IMR-90 (cell line): ENCODE measurements around the gene ITGB2. TPM values are rescaled to one million over a fixed set of nuclear protein-coding genes. Genes with fewer than 3 reads are reported as not detected.

Experiments used
- ATAC-seq: fragments of 200-7000 bp; cut with Tn5 transposase; 2 replicates; pipeline ENCODE4 v1.9.1; 2020; ENCODE audit warnings: low read depth, mild to moderate bottlenecking, moderate library complexity
- BruUV-seq: library from RNA; stranded (reverse); fragments of 400-500 nt; replicated peaks from 2 replicates; lab custom pipeline; 2021; lab: Mats Ljungman, UMichigan
- CTCF ChIA-PET: fragments of 300-600 bp; formaldehyde crosslinking; extraction: SDS; loops from one replicate; lab custom pipeline; 2021; ENCODE audit warnings: antibody characterized with exemption; lab: Yijun Ruan, JAX
- POLR2A ChIA-PET: fragments of 300-600 bp; sonication (Branson Sonifier 250); formaldehyde crosslinking; loops from one replicate; lab custom pipeline; 2022; ENCODE audit warnings: antibody characterized with exemption; ENCODE audit not compliant: unreplicated experiment; lab: Charles Lee
- DNase-seq: peaks from one replicate; pipeline ENCODE4 v3.0.0; 2013
- H2AFZ ChIP-seq: replicated peaks from 2 replicates; pipeline ENCODE3; 2013; ENCODE audit warnings: low read length, mild to moderate bottlenecking; ENCODE audit not compliant: poor library complexity
- H2AK5ac ChIP-seq: 2 replicates; pipeline ENCODE4 v1.6.1; 2013; ENCODE audit warnings: low read depth, low read length, inconsistent platforms
- H2AK9ac ChIP-seq: replicated peaks from 2 replicates; pipeline ENCODE3; 2013; ENCODE audit warnings: mild to moderate bottlenecking, low read depth, low read length, moderate library complexity; ENCODE audit not compliant: poor library complexity
- H2BK120ac ChIP-seq: 2 replicates; pipeline ENCODE4 v1.6.1; 2013; ENCODE audit warnings: low read depth, low read length, inconsistent platforms
- H2BK15ac ChIP-seq: 3 replicates; pipeline ENCODE4 v1.6.1; 2013; ENCODE audit warnings: low read depth, low read length, inconsistent platforms
- H2BK20ac ChIP-seq: 2 replicates; pipeline ENCODE4 v1.6.1; 2013; ENCODE audit warnings: low read depth, mild to moderate bottlenecking, inconsistent platforms, low read length, moderate library complexity
- H2BK5ac ChIP-seq: 2 replicates; pipeline ENCODE4 v1.6.1; 2013; ENCODE audit warnings: mild to moderate bottlenecking, low read depth, low read length, inconsistent platforms; ENCODE audit not compliant: poor library complexity, severe bottlenecking
- H3K14ac ChIP-seq: replicated peaks from 2 replicates; pipeline ENCODE4 v1.6.1; 2013; ENCODE audit warnings: low read depth, low read length, inconsistent platforms
- H3K18ac ChIP-seq: 2 replicates; pipeline ENCODE4 v1.6.1; 2013; ENCODE audit warnings: low read depth, low read length, control low read depth
- H3K23ac ChIP-seq: 2 replicates; pipeline ENCODE4 v1.6.1; 2013; ENCODE audit warnings: low read depth, low read length, inconsistent platforms
- H3K27ac ChIP-seq: 2 replicates; pipeline ENCODE4 v1.5.1; 2013; ENCODE audit warnings: mild to moderate bottlenecking, control low read depth, low read length; ENCODE audit not compliant: insufficient read depth
- H3K27me3 ChIP-seq: 2 replicates; pipeline ENCODE4 v1.6.1; 2013; ENCODE audit warnings: low read length; ENCODE audit not compliant: control insufficient read depth, insufficient read depth
- H3K36me3 ChIP-seq: 2 replicates; pipeline ENCODE4 v1.6.1; 2013; ENCODE audit warnings: low read length, mixed read lengths; ENCODE audit not compliant: control insufficient read depth, insufficient read depth
- H3K4ac ChIP-seq: 2 replicates; pipeline ENCODE4 v1.6.1; 2013; ENCODE audit warnings: low read depth, low read length, inconsistent platforms
- H3K4me1 ChIP-seq: 2 replicates; pipeline ENCODE4 v1.6.1; 2013; ENCODE audit warnings: low read length, mixed read lengths; ENCODE audit not compliant: control insufficient read depth, insufficient read depth
- H3K4me2 ChIP-seq: 2 replicates; pipeline ENCODE4 v1.6.1; 2013; ENCODE audit warnings: low read depth, mild to moderate bottlenecking, control low read depth, low read length, moderate library complexity
- H3K4me3 ChIP-seq: 2 replicates; pipeline ENCODE4 v1.5.1; 2013; ENCODE audit warnings: low read depth, mild to moderate bottlenecking, control low read depth, low read length, moderate library complexity; ENCODE audit not compliant: insufficient read depth
- H3K56ac ChIP-seq: 2 replicates; pipeline ENCODE4 v1.6.1; 2013; ENCODE audit warnings: low read length, inconsistent platforms; ENCODE audit not compliant: insufficient read depth; ENCODE audit errors: extremely low read depth
- H3K79me1 ChIP-seq, 2 experiments: 2 replicates each; pipeline ENCODE4 v1.6.1; 2013; ENCODE audit warnings: low read length in 2 of 2, inconsistent platforms in 1 of 2, low read depth in 1 of 2
- H3K9ac ChIP-seq: 2 replicates; pipeline ENCODE4 v1.6.1; 2013; ENCODE audit warnings: low read depth, low read length, control low read depth
- H3K9me1 ChIP-seq: 2 replicates; pipeline ENCODE4 v1.6.1; 2013; ENCODE audit warnings: low read length, inconsistent platforms; ENCODE audit not compliant: insufficient read depth
- H3K9me3 ChIP-seq: 2 replicates; pipeline ENCODE4 v1.6.1; 2013; ENCODE audit warnings: low read length; ENCODE audit not compliant: control insufficient read depth, insufficient read depth
- H4K20me1 ChIP-seq: 2 replicates; pipeline ENCODE4 v1.6.1; 2013; ENCODE audit warnings: low read length, inconsistent platforms; ENCODE audit not compliant: insufficient read depth
- H4K5ac ChIP-seq: 2 replicates; pipeline ENCODE4 v1.6.1; 2013; ENCODE audit warnings: mild to moderate bottlenecking, low read depth, low read length, control low read depth
- H4K8ac ChIP-seq, 2 experiments: 2 replicates each; pipeline ENCODE4 v1.6.1; 2013; ENCODE audit warnings: low read depth in 2 of 2, low read length in 2 of 2, control low read depth in 1 of 2, inconsistent platforms in 1 of 2
- H4K91ac ChIP-seq: 2 replicates; pipeline ENCODE4 v1.6.1; 2013; ENCODE audit warnings: low read depth, low read length, inconsistent platforms; ENCODE audit not compliant: insufficient read depth
- BHLHE40 ChIP-seq: fragments of 150-350 bp; IDR thresholded peaks from 2 replicates; pipeline ENCODE4 v1.6.1; 2016; ENCODE audit warnings: mild to moderate bottlenecking, low read depth, low read length
- CHD1 ChIP-seq: IDR thresholded peaks from 2 replicates; pipeline ENCODE4 v1.6.1; 2012; ENCODE audit warnings: low read depth, low read length, improper control_type of control experiment
- ELK1 ChIP-seq: fragments of 150-350 bp; IDR thresholded peaks from 2 replicates; pipeline ENCODE4 v1.6.1; 2016; ENCODE audit warnings: low read depth, mild to moderate bottlenecking, low read length, moderate library complexity, borderline replicate concordance
- MAZ ChIP-seq: IDR thresholded peaks from 2 replicates; pipeline ENCODE4 v1.6.1; 2012; ENCODE audit warnings: low read depth, mild to moderate bottlenecking, low read length, improper control_type of control experiment, moderate library complexity, borderline replicate concordance
- POLR2A ChIP-seq: IDR thresholded peaks from 2 replicates; pipeline ENCODE4 v1.6.1; 2012; ENCODE audit warnings: mild to moderate bottlenecking, low read depth, low read length
- RCOR1 ChIP-seq: IDR thresholded peaks from 2 replicates; pipeline ENCODE4 v1.6.1; 2012; ENCODE audit warnings: mild to moderate bottlenecking, low read length, improper control_type of control experiment; ENCODE audit not compliant: insufficient replicate concordance
- RFX5 ChIP-seq: IDR thresholded peaks from 2 replicates; pipeline ENCODE4 v1.8.0; 2012; ENCODE audit warnings: low read depth, mild to moderate bottlenecking, low read length, moderate library complexity
- SMC3 ChIP-seq: fragments of 150-350 bp; IDR thresholded peaks from 2 replicates; pipeline ENCODE4 v1.6.1; 2016; ENCODE audit warnings: low read depth, mild to moderate bottlenecking, antibody characterized with exemption, low read length, moderate library complexity
- WGBS, 2 experiments: methylation state at CpG; one replicate each; pipeline versions ENCODE4 v1.1.5 to v1.1.7; 2013; ENCODE audit warnings: missing lambda C conversion rate in 2 of 2; ENCODE audit not compliant: insufficient read length in 1 of 2; ENCODE audit errors: extremely low coverage in 2 of 2; 5-methylcytosine and 5-hydroxymethylcytosine counted together
- dilution Hi-C: fragments of 300-500 bp; cut with HindIII; formaldehyde crosslinking; loops from one replicate; pipeline ENCODE4 v1.14.3; 2018; ENCODE audit warnings: low sequenced_read_pairs; ENCODE audit not compliant: unreplicated experiment
- in situ Hi-C: fragments of 300-500 bp; cut with MboI; formaldehyde crosslinking; loops from 3 replicates; pipeline ENCODE4 v1.14.3; 2019; ENCODE audit warnings: low sequenced_read_pairs, inconsistent platforms, mixed read lengths
- intact Hi-C: fragments of 100-400 bp; cut with micrococcal nuclease; formaldehyde crosslinking; loops from 2 replicates; pipeline ENCODE4 v1.10.0; 2022
- polyA plus RNA-seq, 3 experiments: library from polyadenylated mRNA; depleted of rRNA; stranded (reverse); fragments of >200 nt; gene quantifications; 2 replicates each; pipeline ENCODE4 v1.2.3, GENCODE V29; 2012; ENCODE audit warnings: low replicate concordance in 1 of 3
- total RNA-seq: library from RNA; depleted of rRNA; stranded (reverse); fragments of >200 nt; gene quantifications from 2 replicates; pipeline ENCODE4 v1.2.3, GENCODE V29; 2012

The ITGB2 gene
- total and polyA plus RNA-seq, 2 of the 4 experiments (the other 2 are of a cell fraction), result 0.14 TPM; not detected in 1

GRCh38 chr21:44838039-44838895, 82.4 kb downstream of the ITGB2 start (continued):
- TF ChIP-seq SMC3 (no peak), POLR2A (no peak)

GRCh38 chr21:44837537-44837936, 83.2 kb downstream of the ITGB2 start:
- H2BK20ac ChIP-seq, result no peak overlapping the region
- H3K4me2 ChIP-seq, result no peak overlapping the region
- H4K20me1 ChIP-seq, result no peaks in the 10 kb centered on the region
- no peak overlapping the region for H3K18ac ChIP-seq
- H2AK5ac ChIP-seq, result no peak overlapping the region
- H3K79me1 ChIP-seq, result no peaks in the 10 kb centered on the region
- 82% methylated on average over 4 of the region's 13 CpGs; no CpG with 5 or more reads in 1 of the 2 experiments for WGBS, 2 experiments
- H2AFZ ChIP-seq, result no peak overlapping the region
- no peak overlapping the region for H2BK5ac ChIP-seq
- dilution Hi-C loops (no loop called here), intact Hi-C loops (no loop called here), in situ Hi-C loops (no loop called here)
- no peaks in the 10 kb centered on the region for H3K9me3 ChIP-seq
- BruUV-seq, result no TSS peak
- no peaks in the 10 kb centered on the region for H3K9me1 ChIP-seq
- no peak overlapping the region for H4K91ac ChIP-seq
- H2BK120ac ChIP-seq, result no peak overlapping the region
- H3K27me3 ChIP-seq, result peaks cover 29% of the 10 kb centered on the region
- DNase-seq (no peak), ATAC-seq (no peak)
- H3K14ac ChIP-seq, result no peak overlapping the region
- H2AK9ac ChIP-seq, result no peak overlapping the region
- no peaks in the 10 kb centered on the region for H3K36me3 ChIP-seq
- H3K4me1 ChIP-seq, result peaks cover 5% of the 10 kb centered on the region; the same call in 1 of the 2 replicates
- no peak overlapping the region for H3K9ac ChIP-seq
- H3K23ac ChIP-seq, result no peak overlapping the region
- TF ChIP-seq MAZ (no peak), BHLHE40 (no peak), ELK1 (no peak), RFX5 (no peak), SMC3 (no peak), RCOR1 (no peak), CHD1 (no peak), POLR2A (no peak)
- H4K8ac ChIP-seq, result no peak overlapping the region
- no peak overlapping the region for H4K5ac ChIP-seq
- no peak overlapping the region for H3K56ac ChIP-seq
- H3K27ac ChIP-seq, result no peak overlapping the region
- ChIA-PET POLR2A (no interaction called here), CTCF (no interaction called here)
- H3K4me3 ChIP-seq, result no peak overlapping the region
- H2BK15ac ChIP-seq, result no peak overlapping the region
- no peak overlapping the region for H3K4ac ChIP-seq
